ENCODE data around the gene ZIC1. TPM values are rescaled to one million over a fixed set of nuclear protein-coding genes. Genes with fewer than 3 reads are reported as not detected.

ZIC1 gene
- total RNA-seq, 1 experiment from 2014 or later: not detected

GRCh38 chr3:147393261-147393942, 15.8 kb upstream of the ZIC1 start:
- H3K27me3 Mint-ChIP-seq (ENCODE audit: unreplicated experiment): no peaks in the 10 kb centered on the region
- BruUV-seq (replicated peaks): no TSS peak
- H3K9me3 Mint-ChIP-seq (ENCODE audit: low read depth, unreplicated experiment): peaks cover 10% of the 10 kb centered on the region
- CTCF ChIA-PET: no interaction called here
- no peak overlapping the region for H3K27ac Mint-ChIP-seq (ENCODE audit: unreplicated experiment)
- H3K4me3 Mint-ChIP-seq (ENCODE audit: low read depth, unreplicated experiment): no peak overlapping the region
- no peaks in the 10 kb centered on the region for H3K4me1 Mint-ChIP-seq (ENCODE audit: low read depth, unreplicated experiment)
- H3K36me3 Mint-ChIP-seq (ENCODE audit: insufficient read depth, unreplicated experiment): peaks cover 4% of the 10 kb centered on the region
- TF ChIP-seq, protein P1, sequence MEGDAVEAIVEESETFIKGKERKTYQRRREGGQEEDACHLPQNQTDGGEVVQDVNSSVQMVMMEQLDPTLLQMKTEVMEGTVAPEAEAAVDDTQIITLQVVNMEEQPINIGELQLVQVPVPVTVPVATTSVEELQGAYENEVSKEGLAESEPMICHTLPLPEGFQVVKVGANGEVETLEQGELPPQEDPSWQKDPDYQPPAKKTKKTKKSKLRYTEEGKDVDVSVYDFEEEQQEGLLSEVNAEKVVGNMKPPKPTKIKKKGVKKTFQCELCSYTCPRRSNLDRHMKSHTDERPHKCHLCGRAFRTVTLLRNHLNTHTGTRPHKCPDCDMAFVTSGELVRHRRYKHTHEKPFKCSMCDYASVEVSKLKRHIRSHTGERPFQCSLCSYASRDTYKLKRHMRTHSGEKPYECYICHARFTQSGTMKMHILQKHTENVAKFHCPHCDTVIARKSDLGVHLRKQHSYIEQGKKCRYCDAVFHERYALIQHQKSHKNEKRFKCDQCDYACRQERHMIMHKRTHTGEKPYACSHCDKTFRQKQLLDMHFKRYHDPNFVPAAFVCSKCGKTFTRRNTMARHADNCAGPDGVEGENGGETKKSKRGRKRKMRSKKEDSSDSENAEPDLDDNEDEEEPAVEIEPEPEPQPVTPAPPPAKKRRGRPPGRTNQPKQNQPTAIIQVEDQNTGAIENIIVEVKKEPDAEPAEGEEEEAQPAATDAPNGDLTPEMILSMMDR (IDR thresholded peaks at IDR 0.05; ENCODE audit: unreplicated experiment): no peak
- intact Hi-C loops (cut with micrococcal nuclease; ENCODE audit: unreplicated experiment): no loop called here
- no peak for DNase-seq

DNA sequence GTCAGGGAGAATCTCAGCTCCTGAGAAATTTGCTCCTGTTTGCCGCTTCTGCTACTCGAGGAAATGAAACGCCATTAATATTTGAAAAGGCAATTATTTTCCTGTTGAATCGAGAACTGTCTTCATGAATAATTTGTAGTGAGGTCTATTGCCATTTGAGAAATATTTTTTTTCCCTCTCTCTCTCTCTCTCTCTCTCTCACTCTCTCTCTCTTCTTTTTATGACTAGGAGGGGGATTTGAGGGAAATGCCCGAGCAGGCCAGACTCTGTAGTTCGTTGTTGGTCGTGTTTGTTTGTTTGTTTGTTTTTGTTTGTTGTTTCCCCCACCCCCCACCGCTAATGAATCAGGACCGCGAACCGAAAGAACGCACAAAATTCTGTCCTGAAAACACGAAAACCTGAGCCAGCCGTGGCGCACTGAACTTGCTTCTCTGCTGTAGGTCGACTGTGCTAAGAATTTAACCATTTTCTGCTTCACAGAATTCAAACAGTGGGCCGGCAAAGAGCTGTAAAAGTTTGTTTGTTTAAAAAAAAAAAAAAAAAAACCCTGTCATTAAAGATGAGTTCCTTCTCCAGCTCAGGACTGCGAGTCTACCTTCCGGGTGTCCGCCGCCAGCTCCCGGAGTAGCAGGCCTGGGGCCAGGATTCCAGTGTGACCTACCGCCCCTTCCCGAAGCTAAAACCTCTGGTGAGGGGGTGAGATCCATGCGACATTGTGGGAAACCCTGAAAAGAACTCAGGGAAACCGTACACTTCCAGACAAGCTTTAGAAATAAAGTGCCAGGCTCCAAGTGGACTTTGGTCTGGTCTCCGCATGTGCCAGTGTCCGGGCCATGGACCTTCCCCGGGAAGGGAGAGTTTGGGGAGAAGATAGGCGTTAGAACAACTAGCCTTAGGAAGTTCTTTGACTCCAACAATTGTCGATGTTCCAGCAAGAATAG, 15.0 kb upstream of the ZIC1 start:
- Mint-ChIP-seq H3K9me3 (ENCODE audit: low read depth, unreplicated experiment) (peaks cover 10% of the 10 kb centered on the region), H3K27me3 (ENCODE audit: unreplicated experiment) (no peaks in the 10 kb centered on the region), H3K27ac (ENCODE audit: unreplicated experiment) (no peak overlapping the region), H3K4me1 (ENCODE audit: low read depth, unreplicated experiment) (peaks cover 6% of the 10 kb centered on the region), H3K36me3 (ENCODE audit: insufficient read depth, unreplicated experiment) (peaks cover 9% of the 10 kb centered on the region), H3K4me3 (ENCODE audit: low read depth, unreplicated experiment) (no peak overlapping the region)
- TF ChIP-seq, protein P1 (IDR thresholded peaks at IDR 0.05; ENCODE audit: unreplicated experiment): no peak
- no TSS peak for BruUV-seq (replicated peaks)
- CTCF ChIA-PET: interaction anchor here (0.7 to 1.1 kb wide), 3 partner anchors 247 to 1771 kb away, joined by 5 to 9 read pairs (median 5); no protein-coding TSS in a partner anchor
- no peak for DNase-seq
- intact Hi-C loops (cut with micrococcal nuclease; ENCODE audit: unreplicated experiment): no loop called here

GRCh38 chr3:147394884-147395225, 14.3 kb upstream of the ZIC1 start:
- TF ChIP-seq, protein P1 (IDR thresholded peaks at IDR 0.05; ENCODE audit: unreplicated experiment): no peak
- intact Hi-C loops (cut with micrococcal nuclease; ENCODE audit: unreplicated experiment): no loop called here
- Mint-ChIP-seq H3K36me3 (ENCODE audit: insufficient read depth, unreplicated experiment) (peaks cover 10% of the 10 kb centered on the region), H3K27me3 (ENCODE audit: unreplicated experiment) (no peaks in the 10 kb centered on the region), H3K4me3 (ENCODE audit: low read depth, unreplicated experiment) (no peak overlapping the region), H3K27ac (ENCODE audit: unreplicated experiment) (no peak overlapping the region), H3K4me1 (ENCODE audit: low read depth, unreplicated experiment) (peaks cover 10% of the 10 kb centered on the region), H3K9me3 (ENCODE audit: low read depth, unreplicated experiment) (peaks cover 6% of the 10 kb centered on the region)
- no peak for DNase-seq
- CTCF ChIA-PET: interaction anchor here (1.1 kb wide), 1 partner anchor 246 kb away, joined by 5 read pairs; no protein-coding TSS in a partner anchor
- BruUV-seq (replicated peaks): no TSS peak

- CTCF ChIA-PET: no interaction called here
- H3K27ac Mint-ChIP-seq (ENCODE audit: unreplicated experiment): no peak overlapping the region
- DNase-seq: no peak
- intact Hi-C loops (cut with micrococcal nuclease; ENCODE audit: unreplicated experiment): no loop called here
- no peak overlapping the region for H3K4me3 Mint-ChIP-seq (ENCODE audit: low read depth, unreplicated experiment)
- BruUV-seq (replicated peaks): no TSS peak
- peaks cover 6% of the 10 kb centered on the region for H3K9me3 Mint-ChIP-seq (ENCODE audit: low read depth, unreplicated experiment)
- peaks cover 10% of the 10 kb centered on the region for H3K4me1 Mint-ChIP-seq (ENCODE audit: low read depth, unreplicated experiment)
- peaks cover 10% of the 10 kb centered on the region for H3K36me3 Mint-ChIP-seq (ENCODE audit: insufficient read depth, unreplicated experiment)
- TF ChIP-seq, protein P1 (IDR thresholded peaks at IDR 0.05; ENCODE audit: unreplicated experiment): no peak
- no peaks in the 10 kb centered on the region for H3K27me3 Mint-ChIP-seq (ENCODE audit: unreplicated experiment)
These were observed 13.1 kb upstream of the ZIC1 start for GRCh38 chr3:147395899-147396711.

Data from Calu3 (cell line).